ENCODE data around the gene UBE3B.
"Not testable (repeated sequence)": the region's sequence is repeated elsewhere in the genome, so short reads cannot be mapped to it uniquely, and the experiment has no call there.

Gene UBE3B

GRCh38 chr12:109477185-109477962 is at the start of gene UBE3B, which contains the start of gene KCTD10:
Gene UBE3B, plus strand, starts transcription at chr12:109477634. Its CDS starts 5,918 bp downstream, at chr12:109483552.
Gene KCTD10, minus strand, starts transcription at chr12:109477300. Its CDS starts 38 bp downstream, at chr12:109477262.
- peak; percentile 87 for DNase-seq (ENCODE audit: low spot score)

- peak; percentile 86 for DNase-seq (ENCODE audit: low spot score)
Observed at GRCh38 chr12:109428037-109428629, 49.3 kb upstream of the UBE3B start.

GRCh38 chr12:109428804-109429203 is 48.6 kb upstream of the UBE3B start:
- DNase-seq (ENCODE audit: low spot score): not testable (repeated sequence)

- no peak for DNase-seq (ENCODE audit: low spot score)
Observed at GRCh38 chr12:109430244-109430643, 47.2 kb upstream of the UBE3B start.

- DNase-seq (ENCODE audit: low spot score): no peak
Observed at GRCh38 chr12:109432431-109432830, 45.0 kb upstream of the UBE3B start.

GRCh38 chr12:109432842-109433304 is 44.6 kb upstream of the UBE3B start:
- DNase-seq (ENCODE audit: low spot score): peak; percentile 43

GRCh38 chr12:109433618-109434017 is 43.8 kb upstream of the UBE3B start:
- no peak for DNase-seq (ENCODE audit: low spot score)

GRCh38 chr12:109434582-109434981 is 42.9 kb upstream of the UBE3B start:
- no peak for DNase-seq (ENCODE audit: low spot score)

GRCh38 chr12:109435428-109436187 is 41.8 kb upstream of the UBE3B start:
- DNase-seq (ENCODE audit: low spot score): no peak

GRCh38 chr12:109436188-109436560 is 41.3 kb upstream of the UBE3B start:
- DNase-seq (ENCODE audit: low spot score): no peak

- DNase-seq (ENCODE audit: low spot score): no peak
Observed at GRCh38 chr12:109439181-109439580, 38.3 kb upstream of the UBE3B start.

GRCh38 chr12:109439951-109440350 is 37.5 kb upstream of the UBE3B start:
- DNase-seq (ENCODE audit: low spot score): not testable (repeated sequence)

- DNase-seq (ENCODE audit: low spot score): no peak
Observed at GRCh38 chr12:109440851-109441490, 36.5 kb upstream of the UBE3B start.

GRCh38 chr12:109443794-109444193 is 33.6 kb upstream of the UBE3B start:
- no peak for DNase-seq (ENCODE audit: low spot score)

GRCh38 chr12:109444259-109444658 is 33.2 kb upstream of the UBE3B start:
- no peak for DNase-seq (ENCODE audit: low spot score)

GRCh38 chr12:109445191-109445609 is 32.2 kb upstream of the UBE3B start:
- DNase-seq (ENCODE audit: low spot score): no peak

GRCh38 chr12:109446869-109447268 is 30.6 kb upstream of the UBE3B start:
- no peak for DNase-seq (ENCODE audit: low spot score)

GRCh38 chr12:109447482-109447881 is 30.0 kb upstream of the UBE3B start:
- no peak for DNase-seq (ENCODE audit: low spot score)

- DNase-seq (ENCODE audit: low spot score): no peak
Observed at GRCh38 chr12:109448272-109448671, 29.2 kb upstream of the UBE3B start.

GRCh38 chr12:109448707-109449390 is 28.6 kb upstream of the UBE3B start:
- DNase-seq (ENCODE audit: low spot score): no peak

GRCh38 chr12:109449845-109450532 is 27.4 kb upstream of the UBE3B start:
- no peak for DNase-seq (ENCODE audit: low spot score)
